SK-N-SH (cell line): ENCODE measurements around the gene MLXIPL. TPM values are rescaled to one million over a fixed set of nuclear protein-coding genes. Genes with fewer than 3 reads are reported as not detected.

Source experiments
- CTCF ChIA-PET: fragments of 300-600, 350-600 bp; formaldehyde crosslinking; extraction: SDS; loops from one replicate; lab custom pipeline; 2021; lab: Yijun Ruan, JAX
- POLR2A ChIA-PET: fragments of 350-600 bp; sonication (Branson Sonifier 250); formaldehyde crosslinking; extraction: SDS; loops from one replicate; lab custom pipeline; 2020; ENCODE audit warnings: antibody characterized with exemption, inconsistent platforms; lab: Yijun Ruan, JAX
- DNase-seq: peaks from one replicate; pipeline ENCODE4 v3.0.0; 2012
- H2AFZ ChIP-seq: fragments of 200-600 bp; sonication (generic); 2 replicates; pipeline ENCODE4 v1.8.1; 2016; ENCODE audit warnings: antibody characterized with exemption, mild to moderate bottlenecking, low read depth
- H3F3A ChIP-seq: fragments of 200-600 bp; sonication (generic); replicated peaks from 2 replicates; pipeline ENCODE3; 2016; ENCODE audit warnings: antibody characterized with exemption, mild to moderate bottlenecking; ENCODE audit not compliant: insufficient read depth
- H3K27ac ChIP-seq, 2 experiments: fragments of 200-500 bp in 1 of 2; fragments of 200-600 bp in 1 of 2; sonication (Bioruptor generic) in 1 of 2; sonication (generic), shearing (Covaris generic) in 1 of 2; 2 replicates each; pipeline versions ENCODE4 v1.5.1 to v1.6.1; 2014 to 2016; ENCODE audit warnings: low read depth in 2 of 2, inconsistent platforms in 1 of 2, low read length in 1 of 2, mild to moderate bottlenecking in 1 of 2, mixed read lengths in 1 of 2
- H3K27me3 ChIP-seq: fragments of 200-600 bp; sonication (generic), shearing (Covaris generic); 2 replicates; pipeline ENCODE4 v1.6.1; 2016; ENCODE audit warnings: mixed run types; ENCODE audit not compliant: insufficient read depth
- H3K36me3 ChIP-seq, 2 experiments: fragments of 200-500 bp in 1 of 2; fragments of 200-600 bp in 1 of 2; sonication (Bioruptor generic) in 1 of 2; sonication (generic) in 1 of 2; replicated peaks in 1 of 2; 2 replicates each; pipeline versions ENCODE3 to v1.5.1; 2014 to 2016; ENCODE audit warnings: low read length in 1 of 2, mild to moderate bottlenecking in 1 of 2; ENCODE audit not compliant: insufficient read depth in 2 of 2, control insufficient read depth in 1 of 2
- H3K4me1 ChIP-seq, 2 experiments: fragments of 200-500 bp in 1 of 2; fragments of 200-600 bp in 1 of 2; sonication (Bioruptor generic) in 1 of 2; sonication (generic), shearing (Covaris generic) in 1 of 2; 2 replicates each; pipeline versions ENCODE4 v1.5.1 to v1.6.1; 2014 to 2016; ENCODE audit warnings: low read depth in 1 of 2, low read length in 1 of 2, mixed run types in 1 of 2; ENCODE audit not compliant: insufficient read depth in 2 of 2, control insufficient read depth in 1 of 2
- H3K4me2 ChIP-seq: fragments of 200-600 bp; sonication (generic), shearing (Covaris generic); 2 replicates; pipeline ENCODE4 v1.6.1; 2017; ENCODE audit warnings: mixed run types
- H3K4me3 ChIP-seq, 2 experiments: fragments of 200-500 bp in 1 of 2; fragments of 200-600 bp in 1 of 2; sonication (Bioruptor generic) in 1 of 2; sonication (generic), shearing (Covaris generic) in 1 of 2; 2 replicates each; pipeline versions ENCODE4 v1.5.1 to v1.8.1; 2014 to 2016; ENCODE audit warnings: low read depth in 2 of 2, inconsistent platforms in 1 of 2, low read length in 1 of 2, mild to moderate bottlenecking in 1 of 2, mixed read lengths in 1 of 2, moderate library complexity in 1 of 2
- H3K79me2 ChIP-seq: fragments of 200-600 bp; sonication (generic); 2 replicates; pipeline ENCODE4 v1.8.1; 2017; ENCODE audit warnings: mild to moderate bottlenecking; ENCODE audit not compliant: insufficient read depth
- H3K9ac ChIP-seq: fragments of 200-600 bp; sonication (generic); 2 replicates; pipeline ENCODE4 v1.6.1; 2017; ENCODE audit warnings: mixed run types
- H3K9me2 ChIP-seq: fragments of 200-600 bp; sonication (generic); 2 replicates; pipeline ENCODE4 v1.6.1; 2017; ENCODE audit warnings: mixed run types
- H3K9me3 ChIP-seq: fragments of 200-600 bp; sonication (generic); 2 replicates; pipeline ENCODE4 v1.6.1; 2017; ENCODE audit warnings: mixed run types, mild to moderate bottlenecking, moderate library complexity
- H4K20me1 ChIP-seq: fragments of 200-600 bp; sonication (generic); 2 replicates; pipeline ENCODE4 v1.6.1; 2017; ENCODE audit warnings: mild to moderate bottlenecking, mixed run types; ENCODE audit not compliant: insufficient read depth
- ELF1 ChIP-seq: IDR thresholded peaks from 2 replicates; pipeline ENCODE4 v1.4.0; 2012
- FOXJ3 ChIP-seq: sonication (generic); formaldehyde crosslinking; IDR thresholded peaks from 2 replicates; pipeline ENCODE4 v1.5.1; 2020; ENCODE audit warnings: mild to moderate bottlenecking, missing genetic modification reagents
- GATA2 ChIP-seq: sonication (generic); formaldehyde crosslinking; IDR thresholded peaks from 2 replicates; pipeline ENCODE4 v1.5.0; 2020; ENCODE audit warnings: mild to moderate bottlenecking, missing genetic modification reagents
- JUND ChIP-seq: IDR thresholded peaks from 2 replicates; pipeline ENCODE4 v1.4.0; 2012
- MXI1 ChIP-seq: IDR thresholded peaks from 2 replicates; pipeline ENCODE4 v1.6.1; 2012; ENCODE audit warnings: mild to moderate bottlenecking, low read depth, low read length, improper control_type of control experiment
- NFIC ChIP-seq: IDR thresholded peaks from 2 replicates; pipeline ENCODE4 v1.4.0; 2012; ENCODE audit warnings: borderline replicate concordance
- PBX3 ChIP-seq: IDR thresholded peaks from 2 replicates; pipeline ENCODE4; 2012
- RCOR1 ChIP-seq: fragments of 150-350 bp; IDR thresholded peaks from 2 replicates; pipeline ENCODE4 v1.6.1; 2017; ENCODE audit warnings: antibody characterized with exemption, low read length
- RFX5 ChIP-seq: IDR thresholded peaks from 2 replicates; pipeline ENCODE4 v1.6.1; 2012; ENCODE audit warnings: mild to moderate bottlenecking, improper control_type of control experiment, low read length
- RXRA ChIP-seq: IDR thresholded peaks from 2 replicates; pipeline ENCODE4 v1.4.0; 2012; ENCODE audit warnings: low read depth, mild to moderate bottlenecking, borderline replicate concordance
- TAF1 ChIP-seq: IDR thresholded peaks from 2 replicates; pipeline ENCODE4 v1.6.1; 2012; ENCODE audit warnings: low read depth, mild to moderate bottlenecking, low read length, moderate library complexity, borderline replicate concordance
- TCF12 ChIP-seq: IDR thresholded peaks from 2 replicates; pipeline ENCODE4 v1.4.0; 2012
- TEAD4 ChIP-seq: IDR thresholded peaks from 2 replicates; pipeline ENCODE4 v1.4.0; 2012; ENCODE audit warnings: mild to moderate bottlenecking, borderline replicate concordance; ENCODE audit not compliant: insufficient read depth
- YY1 ChIP-seq: IDR thresholded peaks from 2 replicates; pipeline ENCODE4 v1.4.0; 2012; ENCODE audit warnings: low read depth, mild to moderate bottlenecking
- WGBS: methylation state at CpG from one replicate; pipeline ENCODE4 v1.1.6; 2017; ENCODE audit warnings: low lambda C conversion rate; 5-methylcytosine and 5-hydroxymethylcytosine counted together
- polyA plus RNA-seq, 3 experiments: library from polyadenylated mRNA; depleted of rRNA; stranded (reverse); fragments of >200 nt; gene quantifications; 2 replicates each; pipeline ENCODE4 v1.2.3, GENCODE V29; 2012
- TF ChIP-seq, protein P1 (sequence below): IDR thresholded peaks from 2 replicates; pipeline ENCODE4 v1.6.1; 2012; ENCODE audit warnings: mild to moderate bottlenecking, low read depth, low read length, moderate library complexity
- TF ChIP-seq, protein P2 (sequence below): fragments of 200-600 bp; sonication (generic); IDR thresholded peaks from 2 replicates; pipeline ENCODE4 v1.6.1; 2017; ENCODE audit warnings: antibody characterized with exemption, mild to moderate bottlenecking, moderate library complexity
- TF ChIP-seq, protein P3 (sequence below): fragments of 150-350 bp; IDR thresholded peaks from 2 replicates; pipeline ENCODE4 v1.6.1; 2017; ENCODE audit warnings: antibody characterized with exemption, low read length, low read depth, borderline replicate concordance

Gene MLXIPL
- polyA plus RNA-seq, 1 of the 3 experiments (the other 2 are of a cell fraction), result 0.21 TPM

GRCh38 chr7:73596191-73597065 lies 27.9 kb downstream of the MLXIPL start:
- TF ChIP-seq, protein P1, sequence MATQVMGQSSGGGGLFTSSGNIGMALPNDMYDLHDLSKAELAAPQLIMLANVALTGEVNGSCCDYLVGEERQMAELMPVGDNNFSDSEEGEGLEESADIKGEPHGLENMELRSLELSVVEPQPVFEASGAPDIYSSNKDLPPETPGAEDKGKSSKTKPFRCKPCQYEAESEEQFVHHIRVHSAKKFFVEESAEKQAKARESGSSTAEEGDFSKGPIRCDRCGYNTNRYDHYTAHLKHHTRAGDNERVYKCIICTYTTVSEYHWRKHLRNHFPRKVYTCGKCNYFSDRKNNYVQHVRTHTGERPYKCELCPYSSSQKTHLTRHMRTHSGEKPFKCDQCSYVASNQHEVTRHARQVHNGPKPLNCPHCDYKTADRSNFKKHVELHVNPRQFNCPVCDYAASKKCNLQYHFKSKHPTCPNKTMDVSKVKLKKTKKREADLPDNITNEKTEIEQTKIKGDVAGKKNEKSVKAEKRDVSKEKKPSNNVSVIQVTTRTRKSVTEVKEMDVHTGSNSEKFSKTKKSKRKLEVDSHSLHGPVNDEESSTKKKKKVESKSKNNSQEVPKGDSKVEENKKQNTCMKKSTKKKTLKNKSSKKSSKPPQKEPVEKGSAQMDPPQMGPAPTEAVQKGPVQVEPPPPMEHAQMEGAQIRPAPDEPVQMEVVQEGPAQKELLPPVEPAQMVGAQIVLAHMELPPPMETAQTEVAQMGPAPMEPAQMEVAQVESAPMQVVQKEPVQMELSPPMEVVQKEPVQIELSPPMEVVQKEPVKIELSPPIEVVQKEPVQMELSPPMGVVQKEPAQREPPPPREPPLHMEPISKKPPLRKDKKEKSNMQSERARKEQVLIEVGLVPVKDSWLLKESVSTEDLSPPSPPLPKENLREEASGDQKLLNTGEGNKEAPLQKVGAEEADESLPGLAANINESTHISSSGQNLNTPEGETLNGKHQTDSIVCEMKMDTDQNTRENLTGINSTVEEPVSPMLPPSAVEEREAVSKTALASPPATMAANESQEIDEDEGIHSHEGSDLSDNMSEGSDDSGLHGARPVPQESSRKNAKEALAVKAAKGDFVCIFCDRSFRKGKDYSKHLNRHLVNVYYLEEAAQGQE, result no peak
- TF ChIP-seq TCF12, result no peak
- TF ChIP-seq, protein P2, sequence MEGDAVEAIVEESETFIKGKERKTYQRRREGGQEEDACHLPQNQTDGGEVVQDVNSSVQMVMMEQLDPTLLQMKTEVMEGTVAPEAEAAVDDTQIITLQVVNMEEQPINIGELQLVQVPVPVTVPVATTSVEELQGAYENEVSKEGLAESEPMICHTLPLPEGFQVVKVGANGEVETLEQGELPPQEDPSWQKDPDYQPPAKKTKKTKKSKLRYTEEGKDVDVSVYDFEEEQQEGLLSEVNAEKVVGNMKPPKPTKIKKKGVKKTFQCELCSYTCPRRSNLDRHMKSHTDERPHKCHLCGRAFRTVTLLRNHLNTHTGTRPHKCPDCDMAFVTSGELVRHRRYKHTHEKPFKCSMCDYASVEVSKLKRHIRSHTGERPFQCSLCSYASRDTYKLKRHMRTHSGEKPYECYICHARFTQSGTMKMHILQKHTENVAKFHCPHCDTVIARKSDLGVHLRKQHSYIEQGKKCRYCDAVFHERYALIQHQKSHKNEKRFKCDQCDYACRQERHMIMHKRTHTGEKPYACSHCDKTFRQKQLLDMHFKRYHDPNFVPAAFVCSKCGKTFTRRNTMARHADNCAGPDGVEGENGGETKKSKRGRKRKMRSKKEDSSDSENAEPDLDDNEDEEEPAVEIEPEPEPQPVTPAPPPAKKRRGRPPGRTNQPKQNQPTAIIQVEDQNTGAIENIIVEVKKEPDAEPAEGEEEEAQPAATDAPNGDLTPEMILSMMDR, result no peak
- TF ChIP-seq TAF1, result no peak
- TF ChIP-seq RXRA, result no peak
- TF ChIP-seq RCOR1, result no peak
- no peak for TF ChIP-seq ELF1
- no peak for TF ChIP-seq PBX3
- TF ChIP-seq FOXJ3 (CRISPR knock-in tag), result no peak
- no peak for TF ChIP-seq NFIC
- TF ChIP-seq TEAD4, result no peak
- TF ChIP-seq RFX5, result no peak
- no peak for TF ChIP-seq JUND
- TF ChIP-seq MXI1, result no peak
- TF ChIP-seq YY1, result no peak
- TF ChIP-seq GATA2, result no peak
- TF ChIP-seq, protein P3, sequence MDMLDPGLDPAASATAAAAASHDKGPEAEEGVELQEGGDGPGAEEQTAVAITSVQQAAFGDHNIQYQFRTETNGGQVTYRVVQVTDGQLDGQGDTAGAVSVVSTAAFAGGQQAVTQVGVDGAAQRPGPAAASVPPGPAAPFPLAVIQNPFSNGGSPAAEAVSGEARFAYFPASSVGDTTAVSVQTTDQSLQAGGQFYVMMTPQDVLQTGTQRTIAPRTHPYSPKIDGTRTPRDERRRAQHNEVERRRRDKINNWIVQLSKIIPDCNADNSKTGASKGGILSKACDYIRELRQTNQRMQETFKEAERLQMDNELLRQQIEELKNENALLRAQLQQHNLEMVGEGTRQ, result no peak
- no peak overlapping the region for H2AFZ ChIP-seq
- H3K27ac ChIP-seq, result no peak overlapping the region
- DNase-seq, result no peak
- peaks cover 7% of the 10 kb centered on the region; the same call in 1 of the 2 replicates for H3K27me3 ChIP-seq
- H3K36me3 ChIP-seq, result no peaks in the 10 kb centered on the region
- no peak overlapping the region for H3K4me3 ChIP-seq
- H3K9ac ChIP-seq, result no peak overlapping the region
- WGBS, result 73% methylated on average over 35 of the region's 37 CpGs
- H3K4me2 ChIP-seq, result no peak overlapping the region
- H3K79me2 ChIP-seq, result no peaks in the 10 kb centered on the region
- POLR2A ChIA-PET, result no interaction called here
- H3K9me2 ChIP-seq, result no peaks in the 10 kb centered on the region
- CTCF ChIA-PET, result interaction anchor here (1.1 to 8.3 kb wide), 5 partner anchors 10 to 610 kb away, joined by 3 to 82 read pairs (median 5); partner anchors contain the start of gene VPS37D
- H3F3A ChIP-seq, result no peaks in the 10 kb centered on the region
- no peaks in the 10 kb centered on the region for H3K4me1 ChIP-seq
- no peaks in the 10 kb centered on the region for H3K9me3 ChIP-seq
- H4K20me1 ChIP-seq, result no peaks in the 10 kb centered on the region
